ENCODE results near the gene MEGF6. TPM values are rescaled to one million over a fixed set of nuclear protein-coding genes. Genes with fewer than 3 reads are reported as not detected.
A peak's percentile ranks its signal among the peaks of the same experiment; 100 is the strongest.
"Not testable (repeated sequence)": the region's sequence is repeated elsewhere in the genome, so short reads cannot be mapped to it uniquely, and the experiment has no call there.

Gene MEGF6
- total RNA-seq, 1 donor from 2014 or later: 1.3 TPM

DNA sequence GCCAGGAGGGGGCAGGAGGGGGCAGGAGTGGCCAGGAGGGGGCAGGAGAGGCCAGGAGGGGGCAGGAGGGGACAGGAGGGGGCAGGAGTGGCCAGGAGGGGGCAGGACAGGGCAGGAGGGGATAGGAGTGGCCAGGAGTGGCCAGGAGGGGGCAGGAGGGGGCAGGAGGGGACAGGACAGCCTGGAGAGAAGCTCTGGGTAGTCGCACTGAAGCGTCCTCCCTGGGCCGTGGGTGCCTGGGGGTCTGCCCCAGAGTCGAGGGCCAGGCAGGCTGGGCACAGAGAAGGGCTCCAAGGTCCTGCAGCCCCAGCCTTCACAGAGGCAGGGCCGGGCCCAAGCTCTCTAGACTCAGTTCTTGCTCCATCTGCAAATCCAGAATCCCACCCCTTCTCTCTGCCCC lies 22.9 kb downstream of the MEGF6 start:
- DNase-seq (ENCODE audit: low read depth) (no peak), FAIRE-seq (no peak)
- Histone ChIP-seq H3K27me3 (ENCODE audit: control insufficient read depth, insufficient read depth, low read length) (no peaks in the 10 kb centered on the region), H3K4me3 (ENCODE audit: low read depth, low read length) (no peak overlapping the region), H3K36me3 (ENCODE audit: control insufficient read depth, insufficient read depth, low read length) (no peaks in the 10 kb centered on the region)
- TF ChIP-seq, protein P1, sequence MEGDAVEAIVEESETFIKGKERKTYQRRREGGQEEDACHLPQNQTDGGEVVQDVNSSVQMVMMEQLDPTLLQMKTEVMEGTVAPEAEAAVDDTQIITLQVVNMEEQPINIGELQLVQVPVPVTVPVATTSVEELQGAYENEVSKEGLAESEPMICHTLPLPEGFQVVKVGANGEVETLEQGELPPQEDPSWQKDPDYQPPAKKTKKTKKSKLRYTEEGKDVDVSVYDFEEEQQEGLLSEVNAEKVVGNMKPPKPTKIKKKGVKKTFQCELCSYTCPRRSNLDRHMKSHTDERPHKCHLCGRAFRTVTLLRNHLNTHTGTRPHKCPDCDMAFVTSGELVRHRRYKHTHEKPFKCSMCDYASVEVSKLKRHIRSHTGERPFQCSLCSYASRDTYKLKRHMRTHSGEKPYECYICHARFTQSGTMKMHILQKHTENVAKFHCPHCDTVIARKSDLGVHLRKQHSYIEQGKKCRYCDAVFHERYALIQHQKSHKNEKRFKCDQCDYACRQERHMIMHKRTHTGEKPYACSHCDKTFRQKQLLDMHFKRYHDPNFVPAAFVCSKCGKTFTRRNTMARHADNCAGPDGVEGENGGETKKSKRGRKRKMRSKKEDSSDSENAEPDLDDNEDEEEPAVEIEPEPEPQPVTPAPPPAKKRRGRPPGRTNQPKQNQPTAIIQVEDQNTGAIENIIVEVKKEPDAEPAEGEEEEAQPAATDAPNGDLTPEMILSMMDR (IDR thresholded peaks at IDR 0.05; ENCODE audit: insufficient read depth, low read length, severe bottlenecking): no peak

DNA sequence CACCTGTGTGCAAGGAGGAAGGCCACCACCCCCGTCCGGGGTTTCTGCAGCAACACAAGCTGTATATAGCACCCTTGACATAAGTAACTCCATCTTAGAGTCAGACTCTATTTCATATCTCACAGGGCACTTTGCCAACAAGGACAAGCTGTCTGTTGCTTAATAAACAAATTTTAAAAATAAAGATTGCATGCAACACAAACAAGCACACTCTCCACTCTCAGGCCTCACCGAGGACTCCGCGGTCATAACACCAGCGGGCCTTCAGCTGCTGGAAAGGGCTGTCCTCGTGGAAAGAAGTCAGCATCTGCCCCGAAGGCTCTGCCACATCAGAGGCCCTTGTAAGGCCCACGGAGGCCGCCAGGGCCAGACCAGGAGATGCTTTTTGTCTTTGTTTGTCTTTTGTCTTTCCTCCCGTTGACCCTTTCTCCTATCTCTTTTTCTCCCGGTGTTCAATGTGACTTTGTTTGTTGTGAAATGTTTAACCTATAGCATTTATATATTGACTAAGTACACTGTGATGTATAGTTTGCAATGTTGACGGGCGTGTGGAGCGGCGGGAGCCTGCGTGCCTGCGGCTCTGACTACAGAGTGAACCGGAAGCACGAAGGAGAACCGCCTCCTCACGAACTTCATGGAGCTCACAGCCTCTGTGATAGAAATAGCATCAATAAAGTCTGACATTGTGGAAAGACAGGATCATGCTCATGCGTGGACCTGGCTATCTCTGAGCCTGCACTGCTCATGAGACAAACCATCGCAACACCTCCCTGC lies 24.1 kb downstream of the MEGF6 start:
- FAIRE-seq (no peak), DNase-seq (ENCODE audit: low read depth) (peak; percentile 79)

DNA sequence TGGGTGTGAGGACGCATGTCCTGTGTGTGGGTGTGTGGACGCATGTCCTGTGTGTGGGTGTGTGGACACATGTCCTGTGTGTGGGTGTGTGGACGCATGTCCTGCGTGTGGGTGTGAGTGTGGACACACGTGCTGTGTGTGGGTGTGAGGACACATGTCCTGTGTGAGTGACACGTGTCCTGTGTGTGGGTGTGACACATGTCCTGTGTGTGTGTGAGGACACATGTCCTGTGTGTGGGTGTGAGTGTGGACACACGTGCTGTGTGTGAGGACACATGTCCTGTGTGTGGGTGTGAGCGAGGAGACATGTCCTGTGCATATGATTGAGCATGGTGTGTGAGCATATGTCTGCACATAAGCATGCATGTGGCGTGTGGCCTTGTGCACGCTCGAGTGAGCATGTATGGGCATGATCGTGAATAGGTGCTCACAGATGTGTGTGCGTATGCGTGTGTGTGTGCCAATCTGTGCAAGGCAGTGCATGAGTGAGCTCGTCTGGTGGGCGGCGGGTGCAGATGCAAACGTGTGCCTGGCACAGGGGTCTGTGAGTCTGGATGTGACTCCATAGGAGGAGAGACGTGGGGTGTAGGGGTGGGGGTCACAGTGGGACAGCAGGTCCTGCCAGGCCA lies 25.3 kb downstream of the MEGF6 start:
- no peaks in the 10 kb centered on the region for H3K36me3 ChIP-seq (ENCODE audit: control insufficient read depth, insufficient read depth, low read length)
- TF ChIP-seq, protein P1 (IDR thresholded peaks at IDR 0.05; ENCODE audit: insufficient read depth, low read length, severe bottlenecking): no peak
- no peaks in the 10 kb centered on the region for H3K27me3 ChIP-seq (ENCODE audit: control insufficient read depth, insufficient read depth, low read length)
- H3K4me3 ChIP-seq (ENCODE audit: low read depth, low read length): no peak overlapping the region
- DNase-seq (ENCODE audit: low read depth) (no peak), FAIRE-seq (peak; percentile 81)

More for the DNA sequence above, 24.1 kb downstream of the MEGF6 start:
- Histone ChIP-seq H3K27me3 (ENCODE audit: control insufficient read depth, insufficient read depth, low read length) (no peaks in the 10 kb centered on the region), H3K4me3 (ENCODE audit: low read depth, low read length) (no peak overlapping the region), H3K36me3 (ENCODE audit: control insufficient read depth, insufficient read depth, low read length) (no peaks in the 10 kb centered on the region)
- TF ChIP-seq, protein P1 (IDR thresholded peaks at IDR 0.05; ENCODE audit: insufficient read depth, low read length, severe bottlenecking): no peak

DNA sequence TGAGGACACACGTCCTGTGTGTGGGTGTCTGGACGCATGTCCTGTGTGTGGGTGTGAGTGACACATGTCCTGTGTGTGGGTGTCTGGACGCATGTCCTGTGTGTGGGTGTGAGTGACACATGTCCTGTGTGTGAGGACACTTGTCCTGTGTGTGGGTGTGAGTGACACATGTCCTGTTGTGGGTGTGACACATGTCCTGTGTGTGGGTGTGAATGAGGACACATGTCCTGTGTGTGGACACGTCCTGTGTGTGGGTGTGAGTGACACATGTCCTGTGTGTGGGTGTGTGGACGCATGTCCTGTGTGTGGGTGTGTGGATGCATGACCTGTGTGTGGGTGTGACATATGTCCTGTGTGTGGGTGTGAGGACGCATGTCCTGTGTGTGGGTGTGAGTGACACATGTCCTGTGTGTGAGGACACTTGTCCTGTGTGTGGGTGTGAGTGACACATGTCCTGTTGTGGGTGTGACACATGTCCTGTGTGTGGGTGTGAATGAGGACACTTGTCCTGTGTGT lies 25.9 kb downstream of the MEGF6 start:
- not testable (repeated sequence) for DNase-seq (ENCODE audit: low read depth); H3K4me3 ChIP-seq (ENCODE audit: low read depth, low read length); H3K27me3 ChIP-seq (ENCODE audit: control insufficient read depth, insufficient read depth, low read length); H3K36me3 ChIP-seq (ENCODE audit: control insufficient read depth, insufficient read depth, low read length)
- peak; percentile 100 for FAIRE-seq

DNA sequence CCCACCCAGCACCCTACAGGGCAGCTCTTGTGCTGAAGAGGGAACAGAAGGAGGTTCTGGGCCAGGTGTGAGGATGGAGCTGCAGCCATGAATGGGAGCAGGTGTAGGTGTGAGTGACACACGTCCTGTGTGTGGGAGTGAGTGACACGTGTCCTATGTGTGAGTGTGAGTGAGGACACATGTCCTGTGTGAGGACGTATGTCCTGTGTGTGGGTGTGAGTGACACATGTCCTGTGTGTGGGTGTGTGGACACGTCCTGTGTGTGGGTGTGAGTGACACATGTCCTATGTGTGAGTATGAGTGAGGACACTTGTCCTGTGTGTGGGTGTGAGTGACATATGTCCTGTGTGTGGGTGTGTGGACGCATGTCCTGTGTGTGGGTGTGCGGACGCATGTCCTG lies 26.4 kb downstream of the MEGF6 start:
- DNase-seq (ENCODE audit: low read depth) (no peak), FAIRE-seq (no peak)
- Histone ChIP-seq H3K4me3 (ENCODE audit: low read depth, low read length) (no peak overlapping the region), H3K27me3 (ENCODE audit: control insufficient read depth, insufficient read depth, low read length) (no peaks in the 10 kb centered on the region), H3K36me3 (ENCODE audit: control insufficient read depth, insufficient read depth, low read length) (no peaks in the 10 kb centered on the region)
- TF ChIP-seq, protein P1 (IDR thresholded peaks at IDR 0.05; ENCODE audit: insufficient read depth, low read length, severe bottlenecking): no peak

DNA sequence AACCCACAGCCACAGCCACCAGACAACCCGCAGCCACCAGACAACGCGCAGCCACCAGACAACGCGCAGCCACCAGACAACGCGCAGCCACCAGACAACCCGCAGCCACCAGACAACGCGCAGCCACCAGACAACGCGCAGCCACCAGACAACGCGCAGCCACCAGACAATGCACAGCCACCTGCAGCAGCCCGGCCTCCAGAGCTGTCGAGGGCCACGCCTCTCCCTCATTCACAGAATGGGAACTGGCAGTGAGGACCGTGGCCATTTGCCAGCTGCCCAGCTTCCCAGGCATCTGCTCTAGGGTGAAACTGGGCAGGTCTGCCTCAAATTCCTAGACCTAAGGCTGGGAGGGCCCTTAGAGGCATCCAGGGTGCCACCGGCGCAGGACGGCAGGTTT lies 27.6 kb downstream of the MEGF6 start:
- not testable (repeated sequence) for FAIRE-seq

More for the DNA sequence above, 27.6 kb downstream of the MEGF6 start:
- DNase-seq (ENCODE audit: low read depth); H3K27me3 ChIP-seq (ENCODE audit: control insufficient read depth, insufficient read depth, low read length); H3K4me3 ChIP-seq (ENCODE audit: low read depth, low read length); H3K36me3 ChIP-seq (ENCODE audit: control insufficient read depth, insufficient read depth, low read length): not testable (repeated sequence)
